ENCODE measurements around the gene COX8A.

DNA sequence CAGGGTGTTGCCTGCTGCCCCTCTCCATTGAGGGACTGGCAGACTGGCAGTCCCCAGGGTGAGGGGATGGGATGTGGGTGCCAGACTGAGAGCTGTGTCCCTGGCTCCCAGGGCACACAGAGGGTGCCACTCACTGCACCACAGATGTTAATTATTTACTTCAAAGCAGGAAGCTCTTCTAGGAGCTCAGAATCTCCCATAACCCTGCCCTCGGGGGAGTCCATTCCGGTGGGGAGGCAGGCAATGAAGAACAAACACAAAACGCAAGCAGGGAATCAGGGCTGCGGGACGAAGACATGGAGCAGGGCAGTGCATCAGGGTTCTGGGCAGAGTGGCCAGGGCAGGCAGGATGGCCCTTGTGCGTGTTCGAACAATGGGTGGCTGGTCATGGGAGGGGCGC lies 37.0 kb downstream of the COX8A start:
- TF ChIP-seq CTCF (conservative IDR thresholded peaks at IDR 0.05; ENCODE audit: low read depth, low read length) (no peak), EZH2 (IDR thresholded peaks at IDR 0.05; ENCODE audit: low read length, unreplicated experiment) (no peak)

Data from PC-3 (cell line).